GM19463 (cell line): ENCODE measurements around the gene RIOK2.
"Not testable (repeated sequence)": the region's sequence is repeated elsewhere in the genome, so short reads cannot be mapped to it uniquely, and the experiment has no call there.

Source experiments
- ATAC-seq: cut with Tn5 transposase; IDR thresholded peaks from one replicate; pipeline ENCODE4 v1.9.1; 2021; ENCODE audit warnings: mild to moderate bottlenecking, moderate library complexity; ENCODE audit not compliant: unreplicated experiment

The RIOK2 gene

DNA sequence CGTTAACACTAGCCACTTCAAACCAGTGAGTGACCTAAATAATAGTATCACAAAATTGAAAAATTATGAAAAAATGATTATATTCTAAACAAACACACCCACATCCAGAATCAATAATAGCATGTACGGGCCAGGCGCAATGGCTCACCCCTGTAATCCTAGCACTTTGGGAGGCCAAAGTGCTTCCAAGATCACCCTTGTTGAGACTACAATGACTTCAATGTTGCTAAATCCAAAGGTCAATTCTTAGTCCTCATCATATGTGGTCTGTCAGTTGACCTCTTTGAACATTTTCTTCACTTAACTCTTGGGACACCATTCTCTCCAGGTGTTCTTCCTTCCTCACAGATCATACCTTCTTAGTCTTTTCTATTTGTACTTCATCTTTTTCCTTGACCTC lies 11.3 kb downstream of the RIOK2 start:
- no peak for ATAC-seq

- peak; percentile 71 for ATAC-seq
Measured at GRCh38 chr5:97167435-97167834, 15.6 kb downstream of the RIOK2 start.

DNA sequence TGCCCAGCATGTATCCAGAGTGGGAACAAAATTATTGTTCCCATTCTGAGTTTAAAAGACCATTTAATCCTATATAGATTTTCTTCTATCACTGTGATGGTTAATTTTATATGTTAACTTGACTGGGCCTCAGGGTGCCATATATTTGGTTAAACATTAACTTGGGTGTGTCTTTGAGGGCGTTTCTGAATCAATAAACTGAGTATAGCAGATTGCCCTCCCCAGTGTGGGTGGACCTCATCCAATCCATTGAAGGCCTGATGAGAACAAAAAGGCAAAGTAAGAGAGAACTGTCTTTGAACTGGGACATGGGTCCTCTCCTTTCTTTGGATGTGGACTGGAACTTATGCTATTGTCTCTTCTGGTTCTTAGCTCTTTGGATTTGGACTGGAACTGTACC lies 17.3 kb downstream of the RIOK2 start:
- ATAC-seq: no peak

GRCh38 chr5:97164846-97165245 lies 18.2 kb downstream of the RIOK2 start:
- no peak for ATAC-seq

GRCh38 chr5:97163790-97164285 lies 19.2 kb downstream of the RIOK2 start:
- ATAC-seq: no peak

- no peak for ATAC-seq
Measured at GRCh38 chr5:97163360-97163764, 19.7 kb downstream of the RIOK2 start.

DNA sequence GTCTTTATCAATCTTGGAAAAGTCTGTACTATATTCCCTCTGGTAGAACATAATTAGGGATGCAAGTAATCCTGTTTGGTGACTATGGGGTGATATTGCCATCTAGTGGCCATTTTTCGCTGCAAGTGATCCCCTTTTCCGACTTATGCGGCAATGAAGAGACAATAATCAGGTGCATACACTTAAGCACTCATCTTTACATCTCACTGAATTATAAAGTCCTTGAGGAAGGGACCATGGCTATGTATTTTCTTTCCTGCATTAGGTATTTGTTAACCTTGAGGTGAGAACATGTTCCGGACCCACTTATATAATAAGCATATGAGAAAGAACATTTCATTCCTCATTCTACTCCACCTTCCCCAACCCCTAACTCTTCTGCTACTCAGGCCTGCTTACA lies 21.0 kb downstream of the RIOK2 start:
- no peak for ATAC-seq

- no peak for ATAC-seq
Measured at GRCh38 chr5:97157689-97158088, 25.4 kb downstream of the RIOK2 start.

GRCh38 chr5:97151370-97151769 lies 31.7 kb downstream of the RIOK2 start:
- no peak for ATAC-seq

DNA sequence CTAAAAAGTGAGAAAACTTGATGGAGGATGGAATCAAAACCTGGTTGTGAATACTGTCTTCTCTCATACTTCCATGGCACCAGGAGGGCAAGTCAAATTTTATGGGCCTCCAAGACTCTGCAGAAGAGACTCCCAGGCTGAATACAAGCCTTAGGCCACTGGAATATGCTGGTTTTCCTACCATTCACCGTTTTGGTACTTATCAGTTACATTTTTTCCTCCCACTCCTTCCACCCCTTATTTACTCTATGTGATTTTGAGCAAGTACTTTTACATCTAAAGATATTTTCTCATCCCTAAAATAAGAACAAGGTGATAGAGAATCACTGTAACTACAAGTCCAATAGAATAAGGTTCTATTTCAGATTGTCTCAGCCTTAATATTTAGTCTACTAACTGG lies 32.6 kb downstream of the RIOK2 start:
- ATAC-seq: no peak

GRCh38 chr5:97149709-97150108 lies 33.3 kb downstream of the RIOK2 start:
- no peak for ATAC-seq

- no peak for ATAC-seq
Measured at GRCh38 chr5:97148288-97148687, 34.8 kb downstream of the RIOK2 start.

DNA sequence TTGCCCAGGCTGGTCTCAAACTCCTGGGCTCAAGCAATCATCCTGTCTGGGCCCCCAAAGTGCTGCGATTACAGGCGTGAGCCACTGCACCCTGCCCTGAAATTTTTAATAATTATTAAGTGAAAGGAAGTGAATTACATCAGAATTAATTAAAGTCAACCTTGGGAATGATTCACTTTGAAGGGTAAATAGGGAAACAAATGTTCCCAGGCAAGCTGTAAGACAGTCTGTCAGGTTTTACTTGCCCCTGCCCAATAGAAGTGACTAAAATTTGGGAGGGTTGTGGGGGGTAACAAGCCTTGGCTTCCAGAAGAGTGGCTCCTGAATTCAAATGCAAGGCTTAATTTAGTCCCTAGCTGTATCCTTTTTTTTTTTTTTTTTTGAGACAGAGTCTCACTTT lies 39.3 kb downstream of the RIOK2 start:
- ATAC-seq: no peak

GRCh38 chr5:97142521-97143254 lies 40.4 kb downstream of the RIOK2 start, which contains the start of gene LIX1:
Gene LIX1 (minus strand): TSS chr5:97142611. CDS start chr5:97142576, 35 bp downstream.
- ATAC-seq: peak; percentile 80

DNA sequence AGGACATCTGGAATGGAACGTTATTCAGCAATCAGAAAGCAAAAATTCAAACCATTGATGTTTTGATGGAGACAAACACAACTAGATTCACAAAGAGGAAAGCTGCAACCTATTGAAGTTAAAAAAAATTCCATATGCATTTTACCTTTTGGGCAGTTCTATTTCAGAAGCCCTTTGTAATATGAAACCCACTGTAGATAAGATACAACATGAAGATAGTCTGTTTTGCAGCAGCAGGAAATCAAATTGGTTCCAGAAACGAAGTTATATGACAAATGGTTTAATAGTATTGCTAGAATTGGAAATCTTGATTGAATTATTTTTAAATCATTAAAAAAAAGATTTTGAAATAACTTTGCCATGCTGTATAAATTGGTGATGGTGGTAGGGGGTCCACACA lies 41.5 kb downstream of the RIOK2 start:
- no peak for ATAC-seq

- ATAC-seq: no peak
Measured at GRCh38 chr5:97141031-97141430, 42.0 kb downstream of the RIOK2 start.

DNA sequence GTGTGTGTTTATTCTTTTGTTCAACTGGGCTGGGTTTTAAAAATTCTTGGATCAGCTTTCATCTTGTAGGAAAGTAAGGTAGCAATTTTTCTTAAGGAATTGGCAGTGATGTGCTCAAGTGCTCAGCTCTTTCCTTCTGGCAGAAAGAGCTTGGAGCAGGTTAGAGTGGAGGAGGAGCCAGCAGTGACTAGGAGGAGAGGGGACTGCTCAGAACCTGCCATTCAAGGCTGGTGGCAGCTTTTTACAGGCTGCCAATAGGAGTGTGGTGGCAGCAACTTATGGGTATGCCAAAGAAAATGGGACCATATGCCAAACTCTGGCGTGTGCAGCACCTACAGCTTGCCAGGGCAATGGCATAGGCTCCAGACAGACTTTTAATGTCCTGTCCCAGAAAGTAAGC lies 42.8 kb downstream of the RIOK2 start:
- ATAC-seq: not testable (repeated sequence)

DNA sequence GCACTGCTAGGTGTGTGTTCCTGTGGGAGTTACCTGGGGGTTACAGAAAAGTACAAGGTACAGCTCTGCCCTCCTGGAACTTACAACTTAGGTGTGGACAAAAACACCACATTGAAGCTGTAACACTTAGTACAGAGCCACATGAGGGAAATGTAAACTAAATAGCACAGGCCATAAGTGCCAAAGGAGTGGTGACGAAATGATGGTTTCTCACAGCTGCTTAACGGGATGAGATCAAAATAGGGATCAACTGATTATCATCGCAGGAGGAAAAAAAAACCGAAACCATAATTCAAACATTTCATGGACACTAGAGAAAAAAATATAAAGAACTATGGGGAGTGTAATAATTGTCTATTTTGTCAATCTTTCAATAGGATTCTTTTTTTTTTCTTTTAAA lies 46.6 kb downstream of the RIOK2 start:
- no peak for ATAC-seq

- no peak for ATAC-seq
Measured at GRCh38 chr5:97135868-97136267, 47.2 kb downstream of the RIOK2 start.

GRCh38 chr5:97134634-97135033 lies 48.4 kb downstream of the RIOK2 start:
- ATAC-seq: no peak

DNA sequence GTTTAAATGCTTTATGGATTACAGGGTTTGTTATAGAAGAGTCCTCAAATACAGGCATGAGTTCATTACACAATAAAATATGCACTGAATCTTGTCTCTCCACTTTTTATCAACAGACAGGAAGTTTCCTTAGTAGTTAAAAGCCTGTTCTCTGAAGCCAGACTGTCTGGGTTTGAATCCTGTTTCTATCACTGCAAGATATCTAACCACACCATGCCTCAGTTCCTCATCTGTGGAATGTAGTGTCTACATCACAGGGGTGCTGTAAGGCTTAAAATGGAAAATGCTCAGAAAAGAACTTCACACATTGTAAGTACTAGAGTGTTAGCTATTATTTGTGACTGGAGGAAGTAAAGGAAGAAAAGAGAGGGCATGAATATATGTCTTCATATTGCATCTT lies 49.9 kb downstream of the RIOK2 start:
- ATAC-seq: no peak

- no peak for ATAC-seq
Measured at GRCh38 chr5:97131921-97132320, 51.1 kb downstream of the RIOK2 start.

DNA sequence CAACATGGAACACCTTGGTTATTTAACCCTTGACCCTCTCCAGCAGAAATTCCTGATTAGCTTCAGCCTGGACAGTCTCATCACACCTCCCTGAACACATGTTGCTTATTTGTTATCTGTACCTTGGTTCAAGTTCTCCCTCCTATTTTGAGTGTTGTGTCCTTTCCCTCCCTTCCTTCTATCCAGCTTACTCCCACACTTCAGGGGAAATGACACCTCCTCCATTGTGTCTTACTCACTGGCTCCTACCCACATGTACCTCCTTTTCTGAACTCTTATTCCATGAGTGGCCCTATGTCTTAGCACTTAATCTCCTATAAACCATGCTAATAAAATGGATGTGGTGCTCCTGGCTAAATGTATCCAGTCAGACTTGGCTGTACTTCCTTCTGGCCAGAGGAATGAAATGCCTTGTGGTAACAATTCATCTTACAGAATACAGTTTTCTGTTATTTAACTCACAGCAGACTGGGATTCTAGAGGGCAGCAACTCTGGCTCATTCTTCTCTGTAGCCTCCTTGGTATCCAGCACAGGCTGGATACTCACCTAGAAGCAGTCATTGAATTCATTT lies 51.8 kb downstream of the RIOK2 start:
- no peak for ATAC-seq
